Body of pancreas (tissue), 4 donors: ENCODE measurements around the gene AMPH. TPM values are rescaled to one million over a fixed set of nuclear protein-coding genes. Genes with fewer than 3 reads are reported as not detected.

Experiments used
- ATAC-seq: fragments of 150-250 bp; one replicate; pipeline ENCODE4 v1.9.1; 2016
- DNase-seq, 4 donors: peaks; one replicate each; pipeline ENCODE4 v3.0.0-alpha.2; 2019
- H3K27ac ChIP-seq, 4 donors: fragments of 200-600 bp; sonication (generic); 1 replicate in 3 of 4; 2 replicates in 1 of 4; pipeline versions ENCODE4 v1.5.1 to v1.6.1; 2016 to 2019; ENCODE audit warnings: mild to moderate bottlenecking in 1 of 4, mixed read lengths in 1 of 4, moderate library complexity in 1 of 4
- H3K27me3 ChIP-seq, 2 donors: fragments of 200-600 bp; sonication (generic); one replicate each; pipeline ENCODE4 v1.6.0; 2016; ENCODE audit warnings: mild to moderate bottlenecking in 1 of 2
- H3K36me3 ChIP-seq, 2 donors: fragments of 200-600 bp; sonication (generic); replicated peaks in 1 of 2; 2 replicates each; pipeline ENCODE4 v1.5.1; 2016; ENCODE audit warnings: low read depth in 2 of 2; ENCODE audit not compliant: insufficient read depth in 1 of 2
- H3K4me1 ChIP-seq: fragments of 200-600 bp; sonication (generic); one replicate; pipeline ENCODE4 v1.6.0; 2016
- H3K4me3 ChIP-seq, 2 donors: fragments of 200-600 bp; sonication (generic); 1 replicate in 1 of 2; 2 replicates in 1 of 2; pipeline ENCODE4 v1.5.1; 2016 to 2019
- H3K9me3 ChIP-seq, 3 donors: fragments of 200-600 bp; sonication (generic); 1 replicate in 2 of 3; 2 replicates in 1 of 3; pipeline ENCODE4 v1.5.1; 2016
- POLR2A ChIP-seq, 3 donors: fragments of 450-650 bp; IDR thresholded peaks; one replicate each; pipeline ENCODE4 v1.6.1; 2016; ENCODE audit warnings: antibody characterized with exemption in 3 of 3, mild to moderate bottlenecking in 2 of 3
- WGBS, 2 donors: methylation state at CpG; one replicate each; pipeline ENCODE4 v1.1.5; 2017; 5-methylcytosine and 5-hydroxymethylcytosine counted together
- intact Hi-C: fragments of 100-400 bp; cut with DNase I; formaldehyde crosslinking; loops from one replicate; pipeline ENCODE4 v1.15.1; 2023
- total RNA-seq, 2 donors: library from RNA; depleted of rRNA; stranded (reverse); fragments of >200 nt; gene quantifications; one replicate each; pipeline ENCODE4 v1.1.0, GENCODE V29; 2016
- TF ChIP-seq, protein P1 (sequence below), 7 experiments: fragments of 450-650 bp in 4 of 7; fragments of 200-600 bp in 3 of 7; sonication (generic) in 3 of 7; IDR thresholded peaks; one replicate each; pipeline ENCODE4 v1.5.1; 2016 to 2019; ENCODE audit warnings: antibody characterized with exemption in 7 of 7

AMPH gene
- total RNA-seq, 2 donors from 2014 or later, result 2.6 to 14.2 TPM

DNA sequence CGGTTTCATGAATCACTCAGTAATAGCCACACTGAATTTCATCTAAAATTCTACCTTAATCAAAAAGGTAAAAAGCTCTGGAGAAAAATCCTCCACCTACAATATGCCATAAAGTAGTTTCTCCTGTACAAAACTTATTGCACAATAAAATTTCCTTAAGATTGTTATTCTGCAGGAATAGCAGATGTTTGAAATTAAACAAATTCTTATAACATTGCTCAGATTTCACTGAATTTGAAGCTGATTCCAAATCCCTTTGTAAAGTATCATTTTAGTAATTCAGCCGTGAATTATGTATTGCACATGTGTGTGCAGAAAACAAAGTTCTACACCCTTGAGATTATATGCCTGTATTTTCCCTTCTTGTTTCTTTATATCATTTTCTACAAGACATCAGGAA lies 123.8 kb downstream of the AMPH start:
- Histone ChIP-seq H3K27me3 (no peaks in the 10 kb centered on the region), H3K4me3 (no peak overlapping the region), H3K9me3 (no peaks in the 10 kb centered on the region), H3K36me3 (no peaks in the 10 kb centered on the region), H3K27ac (no peak overlapping the region), H3K4me1 (no peaks in the 10 kb centered on the region)
- 52% methylated on average over 2 of the region's 2 CpGs for WGBS, 2 donors
- DNase-seq (no peak), ATAC-seq (no peak)
- intact Hi-C loops, result no loop called here
- TF ChIP-seq POLR2A (IDR thresholded peaks at IDR 0.05), result no peak
- TF ChIP-seq, protein P1, sequence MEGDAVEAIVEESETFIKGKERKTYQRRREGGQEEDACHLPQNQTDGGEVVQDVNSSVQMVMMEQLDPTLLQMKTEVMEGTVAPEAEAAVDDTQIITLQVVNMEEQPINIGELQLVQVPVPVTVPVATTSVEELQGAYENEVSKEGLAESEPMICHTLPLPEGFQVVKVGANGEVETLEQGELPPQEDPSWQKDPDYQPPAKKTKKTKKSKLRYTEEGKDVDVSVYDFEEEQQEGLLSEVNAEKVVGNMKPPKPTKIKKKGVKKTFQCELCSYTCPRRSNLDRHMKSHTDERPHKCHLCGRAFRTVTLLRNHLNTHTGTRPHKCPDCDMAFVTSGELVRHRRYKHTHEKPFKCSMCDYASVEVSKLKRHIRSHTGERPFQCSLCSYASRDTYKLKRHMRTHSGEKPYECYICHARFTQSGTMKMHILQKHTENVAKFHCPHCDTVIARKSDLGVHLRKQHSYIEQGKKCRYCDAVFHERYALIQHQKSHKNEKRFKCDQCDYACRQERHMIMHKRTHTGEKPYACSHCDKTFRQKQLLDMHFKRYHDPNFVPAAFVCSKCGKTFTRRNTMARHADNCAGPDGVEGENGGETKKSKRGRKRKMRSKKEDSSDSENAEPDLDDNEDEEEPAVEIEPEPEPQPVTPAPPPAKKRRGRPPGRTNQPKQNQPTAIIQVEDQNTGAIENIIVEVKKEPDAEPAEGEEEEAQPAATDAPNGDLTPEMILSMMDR (IDR thresholded peaks at IDR 0.05), result no peak

GRCh38 chr7:38506756-38507155 lies 124.4 kb downstream of the AMPH start:
- Histone ChIP-seq H3K27me3 (no peaks in the 10 kb centered on the region), H3K4me1 (no peaks in the 10 kb centered on the region), H3K27ac (no peak overlapping the region), H3K4me3 (no peak overlapping the region), H3K9me3 (no peaks in the 10 kb centered on the region), H3K36me3 (no peaks in the 10 kb centered on the region)
- ATAC-seq, result peak; percentile 27
- no peak for TF ChIP-seq POLR2A (IDR thresholded peaks at IDR 0.05)
- TF ChIP-seq, protein P1 (IDR thresholded peaks at IDR 0.05), result no peak
- WGBS, 2 donors, result 63 to 66% methylated on average over 3 of the region's 3 CpGs
- DNase-seq, result peak in 2 of 4 donors; percentile 5 to 20
- intact Hi-C loops, result no loop called here

DNA sequence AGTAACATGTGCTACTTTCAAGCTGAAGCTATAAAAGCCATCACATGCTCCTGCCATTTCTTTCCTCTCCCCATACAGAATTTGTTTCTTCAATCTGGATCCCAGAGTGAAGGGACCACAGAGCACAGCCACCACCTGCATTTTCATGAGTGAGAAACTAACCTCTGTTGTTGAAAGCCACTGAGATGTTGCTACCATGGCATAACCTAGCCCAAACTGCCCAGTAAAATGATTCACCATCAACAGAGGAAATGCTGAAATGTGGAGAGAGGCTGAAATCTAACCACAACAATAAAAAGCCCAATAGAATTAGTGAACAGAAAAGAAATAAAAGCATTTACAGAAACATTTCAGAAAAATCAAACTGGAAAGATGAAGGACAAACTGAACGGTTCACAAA lies 125.2 kb downstream of the AMPH start:
- TF ChIP-seq POLR2A (IDR thresholded peaks at IDR 0.05), result no peak
- TF ChIP-seq, protein P1 (IDR thresholded peaks at IDR 0.05), result no peak
- H3K27me3 ChIP-seq, result no peaks in the 10 kb centered on the region
- H3K4me3 ChIP-seq, result no peak overlapping the region
- no peaks in the 10 kb centered on the region for H3K36me3 ChIP-seq
- H3K27ac ChIP-seq, result no peak overlapping the region
- H3K4me1 ChIP-seq, result no peaks in the 10 kb centered on the region
- 79 to 83% methylated on average over 1 of the region's 1 CpG for WGBS, 2 donors
- DNase-seq (no peak), ATAC-seq (no peak)
- H3K9me3 ChIP-seq, result no peaks in the 10 kb centered on the region
- intact Hi-C loops, result no loop called here

DNA sequence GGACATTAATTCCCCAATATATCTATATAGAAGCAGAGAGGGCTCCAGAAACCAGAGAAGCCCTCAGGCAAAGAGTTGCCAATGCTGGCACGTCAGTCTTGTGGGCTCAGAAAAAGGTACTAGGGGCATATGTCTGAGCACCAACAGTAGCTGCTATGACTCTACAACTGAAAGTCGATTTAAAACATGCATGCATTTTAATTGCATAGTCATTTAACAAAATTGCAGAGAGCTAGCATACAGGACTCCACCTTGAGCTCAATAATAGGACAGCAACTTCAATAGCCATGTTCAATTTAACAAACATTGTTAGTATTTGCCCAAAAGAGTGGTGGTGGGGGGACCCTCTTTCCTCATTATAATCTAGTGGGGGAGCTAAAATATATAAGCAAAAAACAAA lies 126.5 kb downstream of the AMPH start:
- no peak for ATAC-seq
- intact Hi-C loops, result no loop called here
- H3K4me3 ChIP-seq, result no peak overlapping the region
- 40 to 54% methylated on average over 2 of the region's 2 CpGs for WGBS, 2 donors
- H3K9me3 ChIP-seq, result no peaks in the 10 kb centered on the region
- TF ChIP-seq, protein P1 (IDR thresholded peaks at IDR 0.05), result no peak
- no peak for TF ChIP-seq POLR2A (IDR thresholded peaks at IDR 0.05)
- no peaks in the 10 kb centered on the region for H3K4me1 ChIP-seq
- no peak overlapping the region for H3K27ac ChIP-seq
- H3K27me3 ChIP-seq, result no peaks in the 10 kb centered on the region
- no peak for DNase-seq
- H3K36me3 ChIP-seq, result no peaks in the 10 kb centered on the region

DNA sequence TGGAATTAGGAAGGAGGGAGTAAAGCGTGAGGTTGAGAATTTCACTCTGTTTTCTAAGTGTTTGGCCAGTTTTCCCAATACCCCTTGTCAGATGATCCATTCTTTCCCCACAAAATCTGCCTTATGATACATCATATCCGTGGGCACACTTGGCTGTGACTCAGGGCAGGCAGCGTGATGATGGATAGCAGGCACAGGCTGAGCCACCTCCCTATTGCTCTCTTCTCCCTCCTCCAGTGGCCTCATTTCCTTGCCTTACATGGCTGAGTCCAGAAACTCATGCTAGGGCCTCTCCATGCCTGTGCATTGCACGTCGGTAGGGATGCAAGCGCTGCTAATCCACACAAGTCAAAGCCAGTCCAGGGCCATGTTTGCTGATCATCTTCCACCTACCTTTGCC lies 128.3 kb downstream of the AMPH start:
- intact Hi-C loops, result no loop called here
- no peak overlapping the region for H3K27ac ChIP-seq
- ATAC-seq (no peak), DNase-seq (no peak)
- 69 to 76% methylated on average over 6 of the region's 6 CpGs for WGBS, 2 donors
- H3K9me3 ChIP-seq, result no peaks in the 10 kb centered on the region
- no peaks in the 10 kb centered on the region for H3K27me3 ChIP-seq
- TF ChIP-seq POLR2A (IDR thresholded peaks at IDR 0.05), result no peak
- TF ChIP-seq, protein P1 (IDR thresholded peaks at IDR 0.05), result no peak
- H3K36me3 ChIP-seq, result no peaks in the 10 kb centered on the region
- H3K4me1 ChIP-seq, result no peaks in the 10 kb centered on the region
- no peak overlapping the region for H3K4me3 ChIP-seq
